ENCODE measurements around the gene HIPK2. TPM values are rescaled to one million over a fixed set of nuclear protein-coding genes. Genes with fewer than 3 reads are reported as not detected.

HIPK2 gene
- total RNA-seq, 1 donor from 2014 or later, result 23.5 TPM

DNA sequence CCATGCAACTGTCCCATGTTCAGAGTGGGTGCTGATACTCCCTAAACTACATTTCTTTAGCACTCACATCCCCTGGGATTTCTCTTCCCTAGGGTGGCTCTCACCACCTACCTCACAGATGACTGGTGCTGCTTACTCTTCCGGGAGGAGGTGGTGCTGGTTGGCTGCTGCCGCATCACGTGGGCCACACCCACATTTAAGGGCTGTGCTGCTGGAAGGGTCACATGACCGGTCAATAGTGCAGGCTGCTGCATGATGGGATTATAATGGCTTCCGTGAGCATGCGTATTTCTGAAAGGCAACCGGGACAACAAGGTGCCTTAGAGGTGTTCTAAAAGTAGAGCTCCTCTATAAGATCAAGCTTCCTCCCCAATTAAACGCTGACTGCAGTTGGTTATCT, 177.5 kb downstream of the HIPK2 start:
- DNase-seq (ENCODE audit: low read depth), result no peak

DNA sequence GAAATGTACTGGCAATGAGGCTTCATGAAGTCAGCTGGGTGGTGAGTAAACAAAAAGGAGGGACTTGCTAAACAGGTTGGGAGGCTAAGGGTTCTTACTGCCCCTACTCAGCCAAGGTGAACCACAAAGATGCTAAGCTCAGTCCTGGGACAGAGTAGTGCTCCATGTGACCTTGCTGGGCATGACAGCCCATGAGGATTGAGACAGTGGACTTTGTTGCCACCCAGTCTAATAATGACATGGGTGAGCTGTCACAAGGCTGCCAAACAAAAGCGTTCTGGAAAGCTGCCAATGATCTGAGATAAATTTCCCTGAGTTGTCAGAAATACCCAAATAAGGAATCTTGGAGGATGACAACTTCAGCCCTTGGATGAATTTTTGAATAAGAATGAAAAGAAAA, 179.2 kb downstream of the HIPK2 start:
- DNase-seq (ENCODE audit: low read depth), result peak; percentile 49

DNA sequence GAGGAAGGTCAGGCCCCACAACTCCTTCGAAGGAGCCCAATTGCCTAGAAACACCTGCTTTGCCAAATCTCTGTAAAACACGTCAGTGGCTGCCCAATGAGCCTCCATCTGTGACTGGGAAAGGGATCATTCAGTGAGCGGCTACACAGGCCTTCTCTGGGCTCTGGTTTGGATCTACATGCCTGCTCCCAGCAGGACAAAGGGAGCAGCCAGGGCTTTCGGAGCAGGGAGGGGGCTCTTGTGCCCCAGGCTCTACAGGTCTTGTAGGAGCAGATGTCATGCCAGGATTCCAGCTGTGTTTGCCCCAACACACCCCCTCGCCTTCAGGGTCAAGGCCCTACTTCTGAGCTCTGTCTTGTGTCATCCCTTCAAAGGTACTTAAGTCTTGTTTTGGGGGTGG, 180.8 kb downstream of the HIPK2 start:
- DNase-seq (ENCODE audit: low read depth), result no peak

DNA sequence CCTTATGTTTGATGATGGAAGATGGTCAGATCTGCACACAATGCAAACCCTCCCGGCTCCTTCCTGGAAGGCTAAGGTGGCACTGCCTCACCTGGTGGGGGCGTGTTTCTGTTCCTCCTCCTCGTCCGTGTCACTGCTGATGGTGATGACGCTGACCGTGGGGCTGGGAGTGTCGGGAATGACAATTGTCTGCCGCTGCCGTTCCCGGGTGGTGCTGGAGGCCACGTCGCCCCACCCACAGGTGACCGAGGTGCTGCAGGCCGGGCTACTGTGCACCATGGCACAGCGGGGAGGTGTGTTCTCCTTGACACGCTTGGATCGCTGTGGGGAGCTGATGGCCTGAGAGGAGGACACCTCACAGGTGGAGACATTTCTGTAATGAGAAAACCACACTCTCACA, 181.2 kb downstream of the HIPK2 start:
- DNase-seq (ENCODE audit: low read depth), result no peak

DNA sequence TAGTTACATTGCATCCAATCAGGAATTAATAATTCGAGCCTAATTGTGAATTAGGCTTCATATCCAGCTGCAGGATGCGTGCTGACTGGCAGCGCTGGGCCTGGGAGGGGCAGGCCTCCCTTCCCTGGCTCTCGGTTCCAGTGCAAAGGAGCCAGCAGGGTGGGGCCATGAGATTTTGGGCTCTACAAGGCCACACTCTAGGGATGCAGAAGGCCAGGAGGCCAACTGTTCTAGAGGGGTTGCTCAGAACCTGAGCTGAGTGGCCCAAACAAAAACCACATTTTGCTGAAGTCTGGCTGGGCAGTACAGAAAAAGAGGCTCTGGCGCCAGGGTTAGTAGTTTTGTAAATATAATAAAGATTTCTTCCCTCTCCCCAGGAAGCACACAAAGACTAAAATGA, 182.0 kb downstream of the HIPK2 start:
- DNase-seq (ENCODE audit: low read depth), result no peak

DNA sequence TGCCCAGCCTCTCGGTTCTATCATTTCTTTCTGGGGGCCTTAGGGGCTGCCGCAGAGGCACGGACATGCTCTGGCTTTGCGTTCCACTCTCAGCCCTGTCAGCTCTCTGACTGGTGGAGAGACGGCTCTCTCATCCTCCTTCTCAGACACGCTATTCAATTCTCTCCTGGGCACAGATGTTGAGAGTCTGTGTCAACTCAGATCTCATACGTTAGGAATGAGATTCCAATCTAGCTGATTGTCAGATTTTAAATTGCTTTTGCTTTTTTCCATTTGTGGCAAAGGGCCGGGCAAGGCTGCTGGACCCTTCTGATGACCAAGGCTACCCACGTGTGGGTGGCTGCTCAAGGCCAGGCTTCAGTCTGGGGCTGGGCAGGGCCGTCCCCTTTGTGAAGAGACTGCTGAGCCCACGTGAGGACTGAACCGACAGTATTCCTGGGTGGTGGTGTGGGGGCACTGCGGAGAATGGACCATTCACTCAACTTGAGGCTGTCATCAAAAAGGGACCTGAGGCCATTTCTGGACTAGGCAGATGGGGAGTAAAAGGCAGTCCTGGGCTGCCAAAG, 182.8 kb downstream of the HIPK2 start:
- DNase-seq (ENCODE audit: low read depth), result no peak

DNA sequence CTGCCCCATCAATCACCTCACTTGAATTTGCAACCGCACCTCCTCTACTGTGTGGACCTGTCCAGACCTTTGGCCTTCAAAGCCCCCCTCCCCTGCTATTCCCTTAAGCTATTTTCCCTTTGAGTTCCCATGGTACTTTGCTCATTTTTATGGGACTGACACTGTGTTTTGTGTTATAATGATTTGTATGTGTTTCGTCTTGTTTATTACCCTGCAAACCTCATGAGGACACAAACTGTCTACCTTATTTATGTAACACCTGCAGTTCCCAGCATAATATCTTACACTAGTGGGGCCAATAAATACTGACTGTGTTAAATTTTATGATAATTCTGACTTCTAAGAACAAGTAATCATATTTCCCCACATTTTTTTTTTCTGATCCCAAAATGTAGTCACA, 183.7 kb downstream of the HIPK2 start:
- DNase-seq (ENCODE audit: low read depth), result no peak

DNA sequence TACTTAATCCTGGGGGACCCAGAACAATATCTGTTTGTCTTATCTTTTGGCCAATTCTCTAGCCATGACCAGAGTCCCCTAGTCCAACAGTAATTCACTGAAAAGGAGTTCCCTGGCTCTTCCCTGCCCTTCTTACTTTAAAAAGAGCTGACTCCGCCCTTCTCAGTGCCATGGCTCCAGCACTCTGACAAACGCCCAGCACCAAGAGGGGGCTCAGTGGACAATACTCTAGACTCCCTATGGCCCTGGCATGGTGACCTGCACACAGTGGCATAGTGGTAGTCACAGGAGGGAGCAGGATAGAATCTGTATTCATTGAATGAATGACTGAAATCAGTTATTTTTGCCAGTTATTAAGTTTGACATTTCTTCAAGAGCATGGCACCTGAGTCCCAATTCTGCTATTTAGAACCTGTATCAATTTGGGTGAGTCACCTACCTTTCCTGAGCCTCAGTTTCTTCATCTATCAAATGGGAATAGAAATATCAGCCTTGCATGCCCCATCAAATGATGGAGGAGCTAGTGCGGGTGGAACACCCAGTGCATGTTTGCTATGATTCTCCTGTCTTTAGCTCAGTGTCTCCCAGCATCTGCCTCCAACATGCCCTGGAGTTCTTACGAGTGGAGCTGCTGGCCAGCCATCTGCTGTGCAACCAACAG, 184.9 kb downstream of the HIPK2 start:
- no peak for DNase-seq (ENCODE audit: low read depth)

DNA sequence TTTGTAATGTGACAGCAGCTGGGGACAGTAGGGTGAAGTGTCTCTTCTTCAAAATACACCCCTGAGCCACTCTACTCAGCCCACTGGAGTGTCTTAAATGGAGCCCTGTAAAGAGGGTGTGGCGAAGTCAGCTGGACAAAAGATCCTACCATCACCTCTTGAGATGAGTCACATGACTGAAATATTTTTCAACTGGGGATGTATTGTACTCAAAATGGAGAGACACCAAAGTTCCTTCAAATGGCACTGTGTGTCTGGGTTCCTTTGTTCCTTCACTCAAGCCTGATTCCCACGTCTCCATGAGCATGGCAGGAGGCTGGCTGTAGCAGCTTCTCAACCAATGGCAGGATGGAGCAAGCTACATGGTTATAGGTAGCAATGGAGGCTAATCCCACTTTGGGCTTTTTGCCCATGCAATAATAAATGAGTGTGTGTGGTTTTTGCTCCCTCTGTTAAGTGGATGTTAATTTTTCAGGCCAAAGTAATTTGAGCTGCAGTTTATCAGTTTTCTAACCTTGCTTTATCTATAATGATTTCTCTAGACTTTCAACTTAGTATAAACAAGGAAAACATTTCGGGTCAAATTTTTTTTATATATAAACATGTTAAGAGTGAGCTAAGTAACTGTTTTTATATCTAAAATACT, 186.1 kb downstream of the HIPK2 start:
- DNase-seq (ENCODE audit: low read depth), result peak; percentile 34

DNA sequence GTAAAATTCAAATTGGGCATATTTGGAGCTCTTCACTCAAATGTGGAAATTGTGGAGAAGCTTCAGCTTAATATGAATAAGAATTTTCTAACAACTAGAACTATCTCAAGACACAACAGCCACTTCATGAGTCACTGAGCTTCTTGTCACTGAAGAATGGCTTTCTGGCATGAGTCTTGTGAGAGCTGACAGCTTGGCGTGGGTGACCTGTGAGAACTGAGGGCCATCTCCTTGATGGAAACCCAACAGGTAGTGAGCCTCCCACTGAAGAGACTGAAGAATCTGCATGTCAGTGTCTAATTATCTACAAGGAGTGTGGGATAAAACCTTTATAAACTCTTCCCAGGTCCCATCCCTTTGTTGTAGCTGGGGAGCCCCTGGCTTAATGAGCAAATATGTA, 188.3 kb downstream of the HIPK2 start:
- DNase-seq (ENCODE audit: low read depth), result peak; percentile 38

DNA sequence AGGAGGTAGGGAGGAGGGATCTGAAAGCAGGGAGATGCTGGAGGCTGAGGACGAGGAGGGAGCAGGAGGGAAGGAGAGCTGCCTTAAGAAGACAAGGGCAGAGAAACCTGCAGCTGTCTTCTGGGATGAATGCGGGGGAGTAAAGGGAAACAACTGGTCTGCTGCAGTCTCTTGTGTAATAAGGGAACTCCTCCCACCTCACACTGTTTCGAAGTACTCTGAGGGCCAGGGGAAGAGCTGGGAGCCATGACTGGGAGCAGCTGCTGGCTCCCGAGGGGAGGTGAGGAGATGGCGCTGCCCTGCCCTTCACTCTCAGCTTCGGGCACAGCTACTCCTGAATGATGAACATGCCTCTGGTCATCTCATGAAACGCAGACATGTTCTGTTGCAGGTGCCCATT, 189.2 kb downstream of the HIPK2 start:
- peak; percentile 99 for DNase-seq (ENCODE audit: low read depth)

DNA sequence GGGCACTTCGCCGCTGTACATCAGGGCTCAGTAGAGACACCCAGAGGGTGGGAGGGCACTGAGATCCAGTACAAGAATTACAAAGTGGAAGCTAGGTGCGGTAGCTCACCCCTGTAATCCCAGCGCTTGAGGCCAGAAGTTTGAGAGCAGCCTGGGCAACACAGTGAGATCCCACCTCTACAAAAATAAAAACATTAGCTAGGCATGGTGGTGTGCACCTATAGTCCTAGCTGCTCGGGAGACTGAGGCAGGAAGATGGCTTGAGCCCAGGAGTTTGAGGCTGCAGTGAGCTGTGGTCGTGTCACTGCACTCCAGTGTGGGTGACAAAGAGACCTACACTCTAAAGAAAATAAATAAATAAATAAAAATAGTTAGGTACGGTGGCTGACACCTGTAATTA, 190.3 kb downstream of the HIPK2 start:
- DNase-seq (ENCODE audit: low read depth), result no peak

DNA sequence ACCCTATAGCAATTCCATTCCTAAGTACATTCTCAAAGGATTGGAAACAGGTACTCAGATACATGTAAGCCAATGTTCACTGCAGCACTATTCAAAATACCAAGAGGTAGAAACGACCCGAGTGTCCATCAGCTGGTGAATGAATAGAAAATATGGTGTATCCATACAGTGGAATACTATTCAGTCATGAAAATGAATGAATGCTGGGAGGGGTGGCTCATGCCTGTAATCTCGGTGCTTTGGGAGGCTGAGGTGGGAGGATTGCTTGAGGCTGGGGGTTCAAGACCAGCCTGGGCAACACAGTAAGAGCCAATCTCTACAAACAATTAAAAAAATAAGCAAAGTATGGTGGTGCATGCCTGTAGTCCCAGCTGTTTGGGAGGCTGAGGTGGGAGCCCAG, 191.5 kb downstream of the HIPK2 start:
- no peak for DNase-seq (ENCODE audit: low read depth)

DNA sequence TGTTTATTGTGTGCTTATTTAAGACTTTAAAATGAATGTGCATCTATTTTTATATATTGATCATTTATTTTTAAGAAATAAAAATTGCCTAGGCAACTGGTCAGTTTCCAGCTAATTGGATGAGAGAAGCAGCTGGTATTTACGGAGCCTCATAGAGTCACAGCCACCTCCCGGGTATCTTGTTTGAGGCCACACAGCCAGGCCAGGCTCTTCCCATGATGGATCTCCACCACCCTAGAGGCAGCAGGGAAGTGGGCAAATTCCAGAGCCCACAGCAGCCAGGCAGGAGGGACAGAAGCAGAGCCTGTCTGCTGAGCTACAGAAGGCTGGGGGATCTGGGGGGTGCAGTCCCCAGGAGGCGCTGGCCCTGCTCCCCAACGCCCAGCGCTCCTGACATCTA, 192.8 kb downstream of the HIPK2 start:
- DNase-seq (ENCODE audit: low read depth), result no peak

DNA sequence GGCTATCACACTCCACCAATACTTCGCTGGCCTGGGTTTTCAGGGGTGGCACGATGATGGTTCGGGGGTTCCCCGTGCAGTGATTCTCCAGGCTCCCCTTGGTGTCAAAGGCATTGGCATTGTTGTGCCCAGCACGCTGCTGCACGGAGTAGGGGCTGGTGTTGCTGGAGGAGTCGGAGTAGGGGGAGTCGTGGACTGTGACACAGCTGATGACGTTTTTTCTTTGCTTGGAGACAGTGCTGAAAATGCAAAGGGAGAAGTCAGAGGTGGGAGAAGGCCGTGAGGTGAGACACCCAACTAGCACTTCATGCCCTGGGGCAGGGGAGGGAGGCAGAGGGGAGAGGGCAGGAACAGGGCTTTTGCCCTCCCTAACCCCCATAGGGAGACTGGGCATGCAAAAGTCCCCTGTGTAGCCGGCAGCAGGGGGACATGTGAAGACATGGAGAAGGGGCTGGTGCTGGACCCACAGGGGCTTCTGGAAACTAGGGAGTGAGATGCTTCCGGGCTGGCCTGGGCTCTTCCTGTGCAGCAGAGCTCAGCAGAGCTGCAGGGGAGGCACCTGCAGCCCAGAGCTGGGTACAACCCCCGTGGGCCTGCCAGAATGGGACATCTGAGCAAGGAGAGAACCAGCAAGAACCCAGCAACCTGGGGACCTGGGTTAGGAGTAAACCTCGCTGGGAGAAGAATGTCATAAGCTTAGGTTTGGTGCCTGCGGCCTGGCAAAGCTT, 193.8 kb downstream of the HIPK2 start:
- DNase-seq (ENCODE audit: low read depth), result no peak

DNA sequence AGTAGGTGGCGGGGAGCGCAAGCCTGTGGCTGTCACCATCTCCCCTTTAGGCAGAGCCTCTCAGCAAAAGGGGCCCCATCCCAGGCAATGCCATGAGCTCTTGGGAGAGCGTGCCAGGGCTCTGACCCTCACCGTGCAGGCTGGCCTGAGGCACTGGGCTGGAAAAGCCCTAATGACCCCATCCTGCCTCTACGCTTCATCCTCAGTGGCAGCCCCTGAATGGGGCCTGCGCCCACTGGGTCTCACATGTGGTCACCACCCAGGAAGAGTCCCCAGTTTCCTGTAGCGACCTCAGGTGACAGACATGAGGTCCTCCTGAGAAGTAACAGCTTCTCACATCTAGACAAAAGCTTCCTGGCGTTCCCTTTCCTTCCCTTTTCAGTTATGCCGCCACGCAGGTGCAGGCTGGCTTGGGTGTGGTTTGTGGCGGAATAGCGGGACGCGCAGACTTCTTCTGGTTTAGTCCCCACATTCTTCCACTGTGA, 195.1 kb downstream of the HIPK2 start:
- DNase-seq (ENCODE audit: low read depth), result no peak

DNA sequence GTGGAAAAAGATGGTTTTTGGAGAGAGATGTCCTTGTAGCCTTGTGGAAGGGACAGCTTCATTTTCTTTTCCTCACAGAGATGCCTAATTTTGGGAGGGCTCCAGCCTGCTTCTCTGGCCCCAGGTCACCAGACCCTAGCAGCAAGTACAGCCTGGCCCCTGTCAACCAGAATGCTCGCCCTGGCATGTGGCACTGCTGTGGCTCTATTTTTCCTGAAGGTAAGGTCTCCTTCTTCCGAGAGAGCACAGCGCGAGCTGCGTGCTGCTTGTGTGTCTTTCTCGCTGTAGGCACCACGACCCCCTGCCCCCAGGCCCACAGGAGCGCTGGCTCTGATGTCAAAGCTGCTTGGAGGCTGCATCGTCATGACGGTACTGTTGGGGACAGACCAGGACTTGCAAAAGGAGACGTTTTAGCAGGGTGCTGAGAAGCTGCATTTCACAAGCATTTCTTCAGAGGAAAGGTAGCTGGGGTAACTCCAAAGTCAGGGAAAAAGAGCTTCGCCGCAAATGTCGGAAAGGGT, 195.6 kb downstream of the HIPK2 start:
- DNase-seq (ENCODE audit: low read depth), result no peak

DNA sequence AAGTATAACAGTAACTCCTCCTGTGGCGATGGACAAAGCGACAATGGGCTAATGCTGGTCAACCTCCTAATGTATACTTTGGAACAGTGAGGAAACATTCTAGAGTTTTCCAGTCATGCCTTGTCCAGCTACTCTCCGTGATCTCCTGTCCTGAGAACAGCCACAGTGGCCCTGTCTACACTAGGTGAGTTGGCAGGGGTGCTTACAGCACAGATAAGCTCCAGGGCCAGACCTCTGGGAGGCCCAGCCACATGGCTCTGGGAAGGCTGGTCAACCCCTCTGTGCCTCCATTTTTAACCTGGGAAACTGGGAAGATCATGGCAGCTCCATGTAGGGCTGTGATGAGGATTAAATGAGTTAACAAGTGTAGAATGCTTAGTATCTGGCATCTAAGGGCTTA, 197.4 kb downstream of the HIPK2 start:
- no peak for DNase-seq (ENCODE audit: low read depth)

DNA sequence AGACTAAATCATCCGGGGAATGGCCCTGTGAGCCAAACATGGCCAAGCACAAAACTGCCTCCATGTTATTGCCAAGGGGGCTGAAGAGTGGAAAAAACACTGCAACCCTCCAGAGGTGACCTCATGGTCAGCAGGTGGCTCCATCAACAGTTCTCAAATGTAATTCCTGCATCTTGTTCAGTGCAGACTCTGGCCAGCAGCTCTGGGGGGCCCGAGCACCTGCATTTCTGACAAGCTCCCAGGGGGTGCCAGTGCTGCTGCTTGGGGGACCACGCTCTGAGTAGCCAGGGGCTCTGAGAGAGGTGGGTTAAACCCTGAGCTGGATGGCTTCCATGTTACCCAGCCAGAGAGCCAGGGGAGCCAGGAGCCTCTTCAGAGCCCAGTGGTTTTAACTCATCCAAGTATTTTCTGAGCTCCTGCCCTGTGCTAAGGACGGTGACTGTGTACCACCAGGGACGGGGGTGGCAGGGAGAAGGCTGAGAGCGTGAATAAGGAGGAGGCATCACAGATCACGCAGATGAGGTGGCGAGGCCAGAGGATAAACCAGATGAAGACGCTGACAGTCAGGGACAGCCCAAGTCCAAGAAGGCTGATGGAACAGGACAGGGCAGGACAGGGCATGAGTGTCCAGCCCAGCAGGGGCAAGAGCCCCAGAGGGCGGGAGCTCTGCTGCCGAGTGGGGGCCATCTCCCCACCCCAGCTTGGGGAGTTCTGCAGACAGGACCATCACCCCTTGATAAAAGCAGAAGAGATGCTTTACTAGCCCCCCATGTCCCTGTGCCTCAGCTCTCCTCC, 201.4 kb downstream of the HIPK2 start:
- no peak for DNase-seq (ENCODE audit: low read depth)

DNA sequence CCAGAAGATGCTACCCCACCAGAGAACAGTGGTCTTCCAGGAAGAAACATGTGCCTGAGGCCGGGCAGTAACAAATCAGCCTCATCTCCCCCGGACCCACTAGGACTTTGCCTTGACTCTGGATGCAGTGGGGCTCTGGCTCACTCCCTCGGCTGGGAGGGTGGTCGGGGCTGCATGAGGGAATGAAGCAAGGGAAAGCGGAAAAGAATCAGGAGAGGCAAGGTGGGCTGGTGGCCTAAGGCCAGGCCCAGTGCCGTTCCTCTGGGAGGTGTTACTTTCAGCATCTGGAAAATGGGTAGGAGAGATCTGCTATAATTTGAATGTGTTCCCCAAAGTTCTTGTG, 202.5 kb downstream of the HIPK2 start:
- no peak for DNase-seq (ENCODE audit: low read depth)

DNA sequence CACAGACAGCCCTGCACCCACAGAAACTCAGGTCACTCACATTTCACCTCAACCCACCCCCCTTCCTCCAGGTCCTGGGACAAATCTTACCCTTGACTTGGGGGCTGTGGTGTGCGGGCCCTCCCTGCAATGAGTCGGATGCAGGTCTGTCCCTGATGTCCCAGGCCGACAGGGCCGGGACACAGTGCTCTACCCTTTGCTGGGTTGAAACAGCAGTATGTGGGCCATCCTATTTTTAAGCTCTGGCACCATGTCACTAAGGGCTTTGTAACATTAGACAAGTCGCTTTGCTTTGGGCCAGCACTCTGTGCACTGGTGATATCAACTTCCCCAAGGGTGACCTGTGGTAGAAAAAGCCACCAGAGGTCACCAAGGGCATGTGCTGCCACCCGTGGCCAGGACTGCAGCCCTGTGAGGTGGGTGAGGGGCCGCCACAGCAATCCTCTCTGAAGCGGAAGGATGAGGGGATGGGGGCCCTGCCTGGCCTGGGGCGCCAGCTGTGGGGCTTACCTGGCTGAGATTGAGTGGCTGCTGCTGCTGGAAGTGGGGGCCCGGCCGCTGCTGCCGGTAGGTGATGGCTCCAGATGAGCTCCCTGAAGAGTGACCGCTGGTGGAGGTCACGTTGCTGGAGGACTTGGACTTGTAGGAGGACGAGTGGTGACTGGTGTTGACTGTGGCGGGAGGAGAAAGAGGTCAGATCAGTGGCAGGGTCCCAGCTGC, 203.0 kb downstream of the HIPK2 start:
- DNase-seq (ENCODE audit: low read depth), result peak; percentile 83
